Measurements from ENCODE around the gene MLXIPL. TPM values are rescaled to one million over a fixed set of nuclear protein-coding genes. Genes with fewer than 3 reads are reported as not detected.

The MLXIPL gene
- total RNA-seq, 4 donors from 2014 or later = 38.6 to 385 (median 85.1) TPM

GRCh38 chr7:73668103-73668885, 44.0 kb upstream of the MLXIPL start:
- TF ChIP-seq CTCF (IDR thresholded peaks at IDR 0.05; ENCODE audit: low read depth) = no peak

GRCh38 chr7:73667344-73668102, 43.2 kb upstream of the MLXIPL start, which contains the start of gene VPS37D:
Gene VPS37D, plus strand, starts transcription at chr7:73667831. Its CDS starts 128 bp downstream, at chr7:73667959.
- no peak for TF ChIP-seq CTCF (IDR thresholded peaks at IDR 0.05; ENCODE audit: low read depth)

- no peak for TF ChIP-seq CTCF (IDR thresholded peaks at IDR 0.05; ENCODE audit: low read depth)
Observed at GRCh38 chr7:73663033-73663432, 38.7 kb upstream of the MLXIPL start.

- no peak for TF ChIP-seq CTCF (IDR thresholded peaks at IDR 0.05; ENCODE audit: low read depth)
Observed at GRCh38 chr7:73659983-73660382, 35.7 kb upstream of the MLXIPL start.

- TF ChIP-seq CTCF (IDR thresholded peaks at IDR 0.05; ENCODE audit: low read depth) = no peak
Observed at GRCh38 chr7:73652541-73652949, 28.2 kb upstream of the MLXIPL start.

GRCh38 chr7:73650524-73650923, 26.2 kb upstream of the MLXIPL start:
- no peak for TF ChIP-seq CTCF (IDR thresholded peaks at IDR 0.05; ENCODE audit: low read depth)

- no peak for TF ChIP-seq CTCF (IDR thresholded peaks at IDR 0.05; ENCODE audit: low read depth)
Observed at GRCh38 chr7:73649576-73649975, 25.3 kb upstream of the MLXIPL start.

Measured in subcutaneous adipose tissue (tissue), 4 donors.